IMR-90 (cell line): Measurements from ENCODE around the gene MYEOV. TPM values are rescaled to one million over a fixed set of nuclear protein-coding genes. Genes with fewer than 3 reads are reported as not detected.

Source experiments
- ATAC-seq: fragments of 200-7000 bp; cut with Tn5 transposase; 2 replicates; pipeline ENCODE4 v1.9.1; 2020; ENCODE audit warnings: low read depth, mild to moderate bottlenecking, moderate library complexity
- BruUV-seq: library from RNA; stranded (reverse); fragments of 400-500 nt; replicated peaks from 2 replicates; lab custom pipeline; 2021; lab: Mats Ljungman, UMichigan
- CTCF ChIA-PET: fragments of 300-600 bp; formaldehyde crosslinking; extraction: SDS; loops from one replicate; lab custom pipeline; 2021; ENCODE audit warnings: antibody characterized with exemption; lab: Yijun Ruan, JAX
- POLR2A ChIA-PET: fragments of 300-600 bp; sonication (Branson Sonifier 250); formaldehyde crosslinking; loops from one replicate; lab custom pipeline; 2022; ENCODE audit warnings: antibody characterized with exemption; ENCODE audit not compliant: unreplicated experiment; lab: Charles Lee
- DNase-seq: peaks from one replicate; pipeline ENCODE4 v3.0.0; 2013
- H2AFZ ChIP-seq: replicated peaks from 2 replicates; pipeline ENCODE3; 2013; ENCODE audit warnings: low read length, mild to moderate bottlenecking; ENCODE audit not compliant: poor library complexity
- H2AK5ac ChIP-seq: 2 replicates; pipeline ENCODE4 v1.6.1; 2013; ENCODE audit warnings: low read depth, low read length, inconsistent platforms
- H2AK9ac ChIP-seq: replicated peaks from 2 replicates; pipeline ENCODE3; 2013; ENCODE audit warnings: mild to moderate bottlenecking, low read depth, low read length, moderate library complexity; ENCODE audit not compliant: poor library complexity
- H2BK120ac ChIP-seq: 2 replicates; pipeline ENCODE4 v1.6.1; 2013; ENCODE audit warnings: low read depth, low read length, inconsistent platforms
- H2BK15ac ChIP-seq: 3 replicates; pipeline ENCODE4 v1.6.1; 2013; ENCODE audit warnings: low read depth, low read length, inconsistent platforms
- H2BK20ac ChIP-seq: 2 replicates; pipeline ENCODE4 v1.6.1; 2013; ENCODE audit warnings: low read depth, mild to moderate bottlenecking, inconsistent platforms, low read length, moderate library complexity
- H2BK5ac ChIP-seq: 2 replicates; pipeline ENCODE4 v1.6.1; 2013; ENCODE audit warnings: mild to moderate bottlenecking, low read depth, low read length, inconsistent platforms; ENCODE audit not compliant: poor library complexity, severe bottlenecking
- H3K14ac ChIP-seq: replicated peaks from 2 replicates; pipeline ENCODE4 v1.6.1; 2013; ENCODE audit warnings: low read depth, low read length, inconsistent platforms
- H3K18ac ChIP-seq: 2 replicates; pipeline ENCODE4 v1.6.1; 2013; ENCODE audit warnings: low read depth, low read length, control low read depth
- H3K23ac ChIP-seq: 2 replicates; pipeline ENCODE4 v1.6.1; 2013; ENCODE audit warnings: low read depth, low read length, inconsistent platforms
- H3K27ac ChIP-seq: 2 replicates; pipeline ENCODE4 v1.5.1; 2013; ENCODE audit warnings: mild to moderate bottlenecking, control low read depth, low read length; ENCODE audit not compliant: insufficient read depth
- H3K27me3 ChIP-seq: 2 replicates; pipeline ENCODE4 v1.6.1; 2013; ENCODE audit warnings: low read length; ENCODE audit not compliant: control insufficient read depth, insufficient read depth
- H3K36me3 ChIP-seq: 2 replicates; pipeline ENCODE4 v1.6.1; 2013; ENCODE audit warnings: low read length, mixed read lengths; ENCODE audit not compliant: control insufficient read depth, insufficient read depth
- H3K4ac ChIP-seq: 2 replicates; pipeline ENCODE4 v1.6.1; 2013; ENCODE audit warnings: low read depth, low read length, inconsistent platforms
- H3K4me1 ChIP-seq: 2 replicates; pipeline ENCODE4 v1.6.1; 2013; ENCODE audit warnings: low read length, mixed read lengths; ENCODE audit not compliant: control insufficient read depth, insufficient read depth
- H3K4me2 ChIP-seq: 2 replicates; pipeline ENCODE4 v1.6.1; 2013; ENCODE audit warnings: low read depth, mild to moderate bottlenecking, control low read depth, low read length, moderate library complexity
- H3K4me3 ChIP-seq: 2 replicates; pipeline ENCODE4 v1.5.1; 2013; ENCODE audit warnings: low read depth, mild to moderate bottlenecking, control low read depth, low read length, moderate library complexity; ENCODE audit not compliant: insufficient read depth
- H3K56ac ChIP-seq: 2 replicates; pipeline ENCODE4 v1.6.1; 2013; ENCODE audit warnings: low read length, inconsistent platforms; ENCODE audit not compliant: insufficient read depth; ENCODE audit errors: extremely low read depth
- H3K79me1 ChIP-seq, 2 experiments: 2 replicates each; pipeline ENCODE4 v1.6.1; 2013; ENCODE audit warnings: low read length in 2 of 2, inconsistent platforms in 1 of 2, low read depth in 1 of 2
- H3K9ac ChIP-seq: 2 replicates; pipeline ENCODE4 v1.6.1; 2013; ENCODE audit warnings: low read depth, low read length, control low read depth
- H3K9me1 ChIP-seq: 2 replicates; pipeline ENCODE4 v1.6.1; 2013; ENCODE audit warnings: low read length, inconsistent platforms; ENCODE audit not compliant: insufficient read depth
- H3K9me3 ChIP-seq: 2 replicates; pipeline ENCODE4 v1.6.1; 2013; ENCODE audit warnings: low read length; ENCODE audit not compliant: control insufficient read depth, insufficient read depth
- H4K20me1 ChIP-seq: 2 replicates; pipeline ENCODE4 v1.6.1; 2013; ENCODE audit warnings: low read length, inconsistent platforms; ENCODE audit not compliant: insufficient read depth
- H4K5ac ChIP-seq: 2 replicates; pipeline ENCODE4 v1.6.1; 2013; ENCODE audit warnings: mild to moderate bottlenecking, low read depth, low read length, control low read depth
- H4K8ac ChIP-seq, 2 experiments: 2 replicates each; pipeline ENCODE4 v1.6.1; 2013; ENCODE audit warnings: low read depth in 2 of 2, low read length in 2 of 2, control low read depth in 1 of 2, inconsistent platforms in 1 of 2
- H4K91ac ChIP-seq: 2 replicates; pipeline ENCODE4 v1.6.1; 2013; ENCODE audit warnings: low read depth, low read length, inconsistent platforms; ENCODE audit not compliant: insufficient read depth
- CEBPB ChIP-seq: IDR thresholded peaks from 2 replicates; pipeline ENCODE4 v1.6.1; 2012; ENCODE audit warnings: low read depth, low read length, improper control_type of control experiment
- CHD1 ChIP-seq: IDR thresholded peaks from 2 replicates; pipeline ENCODE4 v1.6.1; 2012; ENCODE audit warnings: low read depth, low read length, improper control_type of control experiment
- NFE2L2 ChIP-seq: fragments of 150-350 bp; IDR thresholded peaks from 2 replicates; pipeline ENCODE4 v1.6.1; 2016; ENCODE audit warnings: low read depth, mild to moderate bottlenecking, low read length
- WGBS, 2 experiments: methylation state at CpG; one replicate each; pipeline versions ENCODE4 v1.1.5 to v1.1.7; 2013; ENCODE audit warnings: missing lambda C conversion rate in 2 of 2; ENCODE audit not compliant: insufficient read length in 1 of 2; ENCODE audit errors: extremely low coverage in 2 of 2; 5-methylcytosine and 5-hydroxymethylcytosine counted together
- dilution Hi-C: fragments of 300-500 bp; cut with HindIII; formaldehyde crosslinking; loops from one replicate; pipeline ENCODE4 v1.14.3; 2018; ENCODE audit warnings: low sequenced_read_pairs; ENCODE audit not compliant: unreplicated experiment
- in situ Hi-C: fragments of 300-500 bp; cut with MboI; formaldehyde crosslinking; loops from 3 replicates; pipeline ENCODE4 v1.14.3; 2019; ENCODE audit warnings: low sequenced_read_pairs, inconsistent platforms, mixed read lengths
- intact Hi-C: fragments of 100-400 bp; cut with micrococcal nuclease; formaldehyde crosslinking; loops from 2 replicates; pipeline ENCODE4 v1.10.0; 2022
- polyA plus RNA-seq, 3 experiments: library from polyadenylated mRNA; depleted of rRNA; stranded (reverse); fragments of >200 nt; gene quantifications; 2 replicates each; pipeline ENCODE4 v1.2.3, GENCODE V29; 2012; ENCODE audit warnings: low replicate concordance in 1 of 3
- total RNA-seq: library from RNA; depleted of rRNA; stranded (reverse); fragments of >200 nt; gene quantifications from 2 replicates; pipeline ENCODE4 v1.2.3, GENCODE V29; 2012

MYEOV gene
- total and polyA plus RNA-seq, 2 of the 4 experiments (the other 2 are of a cell fraction): 5.8 to 6.8 TPM

DNA sequence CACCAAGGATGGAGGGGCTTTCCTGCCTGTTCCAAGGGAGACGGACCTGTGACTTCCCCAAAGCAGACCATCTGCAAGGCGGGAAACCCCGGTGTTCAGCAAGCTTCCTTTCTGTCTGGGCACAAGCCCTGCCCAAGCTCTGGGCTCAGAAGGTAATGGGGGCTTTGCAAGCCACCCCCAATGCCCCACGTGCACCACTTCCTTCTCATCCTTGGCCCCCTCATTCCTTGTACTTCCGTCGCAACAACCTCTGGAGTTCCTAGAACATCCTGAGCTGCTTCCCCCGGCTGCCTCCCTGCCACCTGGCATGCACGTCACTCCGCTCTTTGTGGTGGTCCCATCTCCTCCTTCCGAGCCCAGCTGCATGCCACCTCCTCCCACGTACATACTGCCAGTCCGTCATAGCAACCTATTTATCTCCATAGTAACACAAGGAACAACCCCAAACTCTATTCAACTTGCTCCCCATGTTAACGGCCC is 3.9 kb downstream of the MYEOV start:
- WGBS, 2 experiments: 43% methylated on average over 6 of the region's 13 CpGs; no CpG with 5 or more reads in 1 of the 2 experiments
- DNase-seq (peak; percentile 56), ATAC-seq (peak; percentile 1; the same call in 1 of the 2 replicates)
- H2BK5ac ChIP-seq: peak overlapping the region; percentile 97
- H3K4me2 ChIP-seq: peak overlapping the region; percentile 51
- H3K4ac ChIP-seq: peak overlapping the region; percentile 100
- H4K5ac ChIP-seq: peak overlapping the region; percentile 92
- H3K27ac ChIP-seq: peak overlapping the region; percentile 92
- CTCF ChIA-PET: interaction anchor here (0.9 kb wide), 1 partner anchor 10 kb away, joined by 3 read pairs; no protein-coding TSS in a partner anchor
- intact Hi-C loops (loop anchor here (1.0 to 10.0 kb wide), 5 partner anchors 54 to 343 kb away; partner anchors contain the start of gene CCND1), dilution Hi-C loops (no loop called here), in situ Hi-C loops (no loop called here)
- no TSS peak for BruUV-seq
- H2AK9ac ChIP-seq: peak overlapping the region; percentile 100
- peak overlapping the region; percentile 78 for H2AFZ ChIP-seq
- no peaks in the 10 kb centered on the region for H3K9me3 ChIP-seq
- H3K18ac ChIP-seq: peak overlapping the region; percentile 82
- H3K9me1 ChIP-seq: peaks cover 34% of the 10 kb centered on the region
- no peak overlapping the region for H3K4me3 ChIP-seq
- peaks cover 7 to 51% of the 10 kb centered on the region in 2 experiments; a peak in 3 of 4 replicates for H3K79me1 ChIP-seq
- no peaks in the 10 kb centered on the region; the same call in 1 of the 2 replicates for H4K20me1 ChIP-seq
- peak overlapping the region; percentile 100 for H2BK20ac ChIP-seq
- peak overlapping the region; percentile 91 for H2BK15ac ChIP-seq
- peak overlapping the region; percentile 98 for H3K14ac ChIP-seq
- no peaks in the 10 kb centered on the region for H3K27me3 ChIP-seq
- peak overlapping the region; percentile 98 for H3K23ac ChIP-seq
- peaks cover 54% of the 10 kb centered on the region for H3K4me1 ChIP-seq
- H4K8ac ChIP-seq: peak overlapping the region; percentile 95 to 97
- H3K36me3 ChIP-seq: no peaks in the 10 kb centered on the region
- H4K91ac ChIP-seq: peak overlapping the region; percentile 98
- 0 out of 2 replicates have a peak, but pooled peaks have one; percentile 9 for TF ChIP-seq CEBPB
- peak; percentile 39; the same call in 1 of the 2 replicates for TF ChIP-seq CHD1
- no peak for TF ChIP-seq NFE2L2
- peak overlapping the region; percentile 80 for H3K56ac ChIP-seq
- peak overlapping the region; percentile 30 for H3K9ac ChIP-seq
- H2AK5ac ChIP-seq: peak overlapping the region; percentile 100
- peak overlapping the region; percentile 99 for H2BK120ac ChIP-seq
- POLR2A ChIA-PET: interaction anchor here (0.7 to 2.4 kb wide), 5 partner anchors 145 to 346 kb away, joined by 3 to 11 read pairs (median 4); no protein-coding TSS in a partner anchor
